SK-MEL-5 (cell line): Measurements from ENCODE around the gene COPZ2. TPM values are rescaled to one million over a fixed set of nuclear protein-coding genes. Genes with fewer than 3 reads are reported as not detected.
A peak's percentile ranks its signal among the peaks of the same experiment; 100 is the strongest.
"Not testable (repeated sequence)": the region's sequence is repeated elsewhere in the genome, so short reads cannot be mapped to it uniquely, and the experiment has no call there.

ENCODE experiments used
- DNase-seq: peaks from one replicate; pipeline ENCODE4 v3.0.0-alpha.2; 2016; ENCODE audit warnings: low read depth, low spot score
- in situ Hi-C: cut with HindIII; loops from 2 replicates; pipeline ENCODE4 v1.10.0; 2016; ENCODE audit warnings: low sequenced_read_pairs, high pct_unique_total_duplicates, low pct_unique_long_range_greater_than_20kb
- total RNA-seq: library from RNA; depleted of rRNA; stranded (reverse); fragments of >200 nt; shearing (Covaris generic); gene quantifications from 2 replicates; pipeline ENCODE4 v1.2.3, GENCODE V29; 2014

COPZ2 gene
- total RNA-seq, 1 experiment from 2014 or later: 9.3 TPM

GRCh38 chr17:47999582-47999981 is 38.0 kb downstream of the COPZ2 start:
- no peak for DNase-seq
- in situ Hi-C loops: no loop called here

- in situ Hi-C loops: no loop called here
- DNase-seq: no peak
Measured at GRCh38 chr17:47998044-47998443, 39.6 kb downstream of the COPZ2 start.

GRCh38 chr17:47997586-47997985 is 40.0 kb downstream of the COPZ2 start:
- in situ Hi-C loops: no loop called here
- no peak for DNase-seq

GRCh38 chr17:47996201-47996600 is 41.4 kb downstream of the COPZ2 start:
- no peak for DNase-seq
- in situ Hi-C loops: no loop called here

GRCh38 chr17:47995241-47995935 is 42.2 kb downstream of the COPZ2 start:
- DNase-seq: no peak
- in situ Hi-C loops: no loop called here

- in situ Hi-C loops: no loop called here
- DNase-seq: no peak
Measured at GRCh38 chr17:47994724-47995123, 42.9 kb downstream of the COPZ2 start.

GRCh38 chr17:47993964-47994363 is 43.6 kb downstream of the COPZ2 start:
- no peak for DNase-seq
- in situ Hi-C loops: no loop called here

- in situ Hi-C loops: no loop called here
- DNase-seq: no peak
Measured at GRCh38 chr17:47993031-47993564, 44.5 kb downstream of the COPZ2 start.

GRCh38 chr17:47992216-47992615 is 45.4 kb downstream of the COPZ2 start:
- DNase-seq: no peak
- in situ Hi-C loops: no loop called here

- no peak for DNase-seq
- in situ Hi-C loops: no loop called here
Measured at GRCh38 chr17:47990962-47991731, 46.5 kb downstream of the COPZ2 start.

GRCh38 chr17:47989700-47990099 is 47.9 kb downstream of the COPZ2 start:
- no peak for DNase-seq
- in situ Hi-C loops: no loop called here

GRCh38 chr17:47989159-47989558 is 48.4 kb downstream of the COPZ2 start:
- in situ Hi-C loops: no loop called here
- DNase-seq: no peak

GRCh38 chr17:47988445-47988844 is 49.2 kb downstream of the COPZ2 start:
- DNase-seq, in situ Hi-C loops: not testable (repeated sequence)

- in situ Hi-C loops: no loop called here
- peak; percentile 35 for DNase-seq
Measured at GRCh38 chr17:47987240-47987835, 50.3 kb downstream of the COPZ2 start.

- in situ Hi-C loops: no loop called here
- no peak for DNase-seq
Measured at GRCh38 chr17:47986520-47986919, 51.1 kb downstream of the COPZ2 start.

- in situ Hi-C loops: no loop called here
- DNase-seq: no peak
Measured at GRCh38 chr17:47983492-47984223, 53.9 kb downstream of the COPZ2 start.

- in situ Hi-C loops: no loop called here
Measured at GRCh38 chr17:47982645-47983390, 54.8 kb downstream of the COPZ2 start.

More at GRCh38 chr17:47982645-47983390, 54.8 kb downstream of the COPZ2 start:
- DNase-seq: peak; percentile 28
